ENCODE measurements around the gene OGG1.
"Not testable (repeated sequence)": the region's sequence is repeated elsewhere in the genome, so short reads cannot be mapped to it uniquely, and the experiment has no call there.

Gene OGG1

GRCh38 chr3:9769426-9770275, 19.9 kb downstream of the OGG1 start, which contains the start of gene CAMK1:
TSS of gene CAMK1 (minus strand) at chr3:9769947. CDS start at chr3:9767749, 2,198 bp downstream.
- DNase-seq (ENCODE audit: extremely low read depth, low read depth): peak; percentile 27
- no peak for TF ChIP-seq CTCF (IDR thresholded peaks at IDR 0.05; ENCODE audit: low read depth, low read length)

GRCh38 chr3:9770276-9770812, 20.6 kb downstream of the OGG1 start:
- no peak for TF ChIP-seq CTCF (IDR thresholded peaks at IDR 0.05; ENCODE audit: low read depth, low read length)
- no peak for DNase-seq (ENCODE audit: extremely low read depth, low read depth)

- not testable (repeated sequence) for DNase-seq (ENCODE audit: extremely low read depth, low read depth)
Observed at GRCh38 chr3:9771007-9771406, 21.3 kb downstream of the OGG1 start.

- no peak for TF ChIP-seq CTCF (IDR thresholded peaks at IDR 0.05; ENCODE audit: low read depth, low read length)
- no peak for DNase-seq (ENCODE audit: extremely low read depth, low read depth)
Observed at GRCh38 chr3:9776896-9777693, 27.3 kb downstream of the OGG1 start.

GRCh38 chr3:9777694-9778021, 27.9 kb downstream of the OGG1 start:
- DNase-seq (ENCODE audit: extremely low read depth, low read depth): no peak
- TF ChIP-seq CTCF (IDR thresholded peaks at IDR 0.05; ENCODE audit: low read depth, low read length): no peak

GRCh38 chr3:9778143-9779074, 28.7 kb downstream of the OGG1 start:
- TF ChIP-seq CTCF (IDR thresholded peaks at IDR 0.05; ENCODE audit: low read depth, low read length): no peak
- DNase-seq (ENCODE audit: extremely low read depth, low read depth): peak; percentile 34

GRCh38 chr3:9779075-9779593, 29.4 kb downstream of the OGG1 start:
- DNase-seq (ENCODE audit: extremely low read depth, low read depth): no peak
- no peak for TF ChIP-seq CTCF (IDR thresholded peaks at IDR 0.05; ENCODE audit: low read depth, low read length)

All from AG09319 (cell line).